GM06990 (cell line): Measurements from ENCODE around the gene USP11.
"Not testable (repeated sequence)": the region's sequence is repeated elsewhere in the genome, so short reads cannot be mapped to it uniquely, and the experiment has no call there.

Source experiments
- DNase-seq: peaks from one replicate; pipeline ENCODE4 v3.0.0-alpha.2; 2011; ENCODE audit not compliant: insufficient read length; ENCODE audit errors: extremely low read depth
- H3K27me3 ChIP-seq: replicated peaks from 2 replicates; pipeline ENCODE4 v1.6.0; 2011; ENCODE audit warnings: low read length; ENCODE audit not compliant: control insufficient read depth, insufficient read depth
- H3K36me3 ChIP-seq: 2 replicates; pipeline ENCODE4 v1.5.1; 2011; ENCODE audit warnings: low read length; ENCODE audit not compliant: control insufficient read depth, insufficient read depth
- H3K4me3 ChIP-seq: replicated peaks from 2 replicates; pipeline ENCODE4 v1.5.1; 2011; ENCODE audit warnings: low read depth, mild to moderate bottlenecking, control low read depth, low read length
- CTCF ChIP-seq: IDR thresholded peaks from 2 replicates; pipeline ENCODE4 v1.5.1; 2011; ENCODE audit warnings: low read length, control low read depth, mild to moderate bottlenecking, inconsistent platforms; ENCODE audit not compliant: insufficient read depth, poor library complexity, severe bottlenecking

The USP11 gene

GRCh38 chrX:47283015-47283771 is 50.4 kb downstream of the USP11 start:
- no peaks in the 10 kb centered on the region for H3K36me3 ChIP-seq
- TF ChIP-seq CTCF: no peak
- no peaks in the 10 kb centered on the region for H3K27me3 ChIP-seq
- DNase-seq: no peak
- H3K4me3 ChIP-seq: no peak overlapping the region

- not testable (repeated sequence) for H3K36me3 ChIP-seq, DNase-seq, H3K4me3 ChIP-seq, H3K27me3 ChIP-seq
These were observed 51.8 kb downstream of the USP11 start for GRCh38 chrX:47284616-47285015.

GRCh38 chrX:47285836-47286320 is 53.1 kb downstream of the USP11 start:
- TF ChIP-seq CTCF: no peak
- no peaks in the 10 kb centered on the region for H3K27me3 ChIP-seq
- no peak for DNase-seq
- H3K4me3 ChIP-seq: no peak overlapping the region
- no peaks in the 10 kb centered on the region for H3K36me3 ChIP-seq

- no peak for DNase-seq
- TF ChIP-seq CTCF: no peak
- Histone ChIP-seq H3K27me3 (no peaks in the 10 kb centered on the region), H3K4me3 (no peak overlapping the region), H3K36me3 (no peaks in the 10 kb centered on the region)
These were observed 60.3 kb downstream of the USP11 start for GRCh38 chrX:47293106-47293505.

- TF ChIP-seq CTCF: no peak
- DNase-seq: no peak
- H3K36me3 ChIP-seq: no peaks in the 10 kb centered on the region
- H3K4me3 ChIP-seq: no peak overlapping the region
- H3K27me3 ChIP-seq: no peaks in the 10 kb centered on the region
These were observed 64.1 kb downstream of the USP11 start for GRCh38 chrX:47296766-47297365.

GRCh38 chrX:47297874-47298273 is 65.1 kb downstream of the USP11 start:
- no peak for TF ChIP-seq CTCF
- DNase-seq: no peak

More at GRCh38 chrX:47297874-47298273, 65.1 kb downstream of the USP11 start:
- Histone ChIP-seq H3K4me3 (no peak overlapping the region), H3K36me3 (no peaks in the 10 kb centered on the region), H3K27me3 (no peaks in the 10 kb centered on the region)
